ENCODE results near the gene CELSR3.

Gene CELSR3

DNA sequence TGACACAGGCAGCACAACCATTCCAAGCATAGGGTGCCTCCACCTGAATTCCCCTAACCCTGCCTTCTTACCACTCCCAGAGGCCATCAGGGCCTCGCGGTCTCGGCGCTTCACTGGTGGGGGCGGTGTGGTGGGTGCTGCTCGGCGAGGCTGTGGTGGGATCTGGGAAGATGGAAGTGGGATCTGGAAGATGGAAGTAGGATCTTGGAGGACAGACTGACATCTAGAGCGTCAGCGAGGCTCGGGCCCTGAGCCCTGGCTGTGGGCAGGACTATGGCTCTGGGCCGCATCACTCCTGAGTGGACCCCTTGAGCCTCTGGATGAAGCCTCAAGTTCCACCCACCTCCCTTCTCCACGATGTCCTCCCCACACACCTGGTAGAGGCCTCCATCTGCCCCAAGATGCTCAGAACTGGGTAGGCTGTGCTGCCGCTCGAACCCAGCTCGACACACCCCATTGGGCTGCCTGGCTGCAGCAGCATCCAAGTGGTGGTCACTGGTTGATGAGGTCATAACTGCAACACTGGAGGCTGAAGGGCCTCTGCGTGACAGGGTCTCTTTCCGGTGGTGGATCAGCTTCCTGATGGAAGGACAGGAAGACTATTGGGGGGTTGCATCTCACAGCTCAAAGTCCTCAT is 19.4 kb upstream of the CELSR3 start:
- DNase-seq, result no peak
- Histone ChIP-seq H3K36me3 (ENCODE audit: control insufficient read depth, insufficient read depth, low read length) (peaks cover 12% of the 10 kb centered on the region), H3K18ac (ENCODE audit: low read length) (no peak overlapping the region), H3K4ac (ENCODE audit: low read depth, low read length) (no peak overlapping the region), H3K4me2 (ENCODE audit: low read length) (no peak overlapping the region), H3K4me1 (ENCODE audit: control insufficient read depth, low read depth, low read length) (peaks cover 2% of the 10 kb centered on the region), H3K4me3 (ENCODE audit: low read length) (no peak overlapping the region), H3K9ac (ENCODE audit: low read length) (no peak overlapping the region), H3K27ac (ENCODE audit: low read depth, low read length) (no peak overlapping the region), H4K5ac (ENCODE audit: low read length) (no peak overlapping the region), H3K23ac (ENCODE audit: low read length) (no peak overlapping the region), H3K56ac (ENCODE audit: low read length) (no peak overlapping the region), H3K79me2 (ENCODE audit: control insufficient read depth, insufficient read depth, low read length) (peaks cover 2% of the 10 kb centered on the region), H2AK5ac (ENCODE audit: low read length) (no peak overlapping the region), H3K79me1 (ENCODE audit: low read length) (peaks cover 8% of the 10 kb centered on the region), H2BK15ac (replicated peaks; ENCODE audit: low read depth) (no peak overlapping the region), H2BK5ac (ENCODE audit: low read length) (no peak overlapping the region), H4K8ac (ENCODE audit: low read depth, low read length) (no peak overlapping the region), H3K27me3 (ENCODE audit: insufficient read depth, low read length, poor library complexity) (no peaks in the 10 kb centered on the region), H2BK120ac (ENCODE audit: low read depth, low read length) (no peak overlapping the region)
- no CpG with 5 or more reads among the region's 17 CpGs for WGBS (ENCODE audit: extremely low coverage, insufficient coverage, low lambda C conversion rate)

DNA sequence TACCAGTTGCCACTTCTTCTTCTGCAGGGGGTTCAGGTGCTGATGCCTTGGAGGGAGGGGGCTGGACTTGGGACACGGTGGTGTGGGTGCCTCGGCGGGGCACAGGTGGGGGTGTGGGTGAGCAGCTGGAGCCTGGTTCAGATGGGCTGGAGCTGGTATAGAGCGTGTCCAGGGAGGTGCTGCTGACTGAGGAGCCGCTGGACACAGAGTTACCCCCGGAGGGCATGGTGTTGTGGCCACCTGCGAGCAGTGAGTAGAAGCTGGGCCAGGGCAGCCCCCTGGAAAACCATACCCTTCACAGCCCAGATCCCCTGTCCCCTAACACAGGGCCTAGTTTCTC is 18.8 kb upstream of the CELSR3 start:
- H3K79me2 ChIP-seq (ENCODE audit: control insufficient read depth, insufficient read depth, low read length), result peaks cover 2% of the 10 kb centered on the region
- H3K4ac ChIP-seq (ENCODE audit: low read depth, low read length), result no peak overlapping the region
- DNase-seq, result no peak
- peaks cover 2% of the 10 kb centered on the region for H3K4me1 ChIP-seq (ENCODE audit: control insufficient read depth, low read depth, low read length)
- H4K5ac ChIP-seq (ENCODE audit: low read length), result no peak overlapping the region
- H3K27me3 ChIP-seq (ENCODE audit: insufficient read depth, low read length, poor library complexity), result no peaks in the 10 kb centered on the region
- H3K36me3 ChIP-seq (ENCODE audit: control insufficient read depth, insufficient read depth, low read length), result peaks cover 12% of the 10 kb centered on the region
- H2BK120ac ChIP-seq (ENCODE audit: low read depth, low read length), result no peak overlapping the region
- H4K8ac ChIP-seq (ENCODE audit: low read depth, low read length), result no peak overlapping the region
- H3K18ac ChIP-seq (ENCODE audit: low read length), result no peak overlapping the region
- no peak overlapping the region for H2BK15ac ChIP-seq (replicated peaks; ENCODE audit: low read depth)
- H3K4me2 ChIP-seq (ENCODE audit: low read length), result no peak overlapping the region
- H2AK5ac ChIP-seq (ENCODE audit: low read length), result no peak overlapping the region
- H3K23ac ChIP-seq (ENCODE audit: low read length), result no peak overlapping the region
- H3K56ac ChIP-seq (ENCODE audit: low read length), result no peak overlapping the region
- no peak overlapping the region for H2BK5ac ChIP-seq (ENCODE audit: low read length)
- no peak overlapping the region for H3K9ac ChIP-seq (ENCODE audit: low read length)
- no peak overlapping the region for H3K27ac ChIP-seq (ENCODE audit: low read depth, low read length)
- peaks cover 8% of the 10 kb centered on the region for H3K79me1 ChIP-seq (ENCODE audit: low read length)
- WGBS (ENCODE audit: extremely low coverage, insufficient coverage, low lambda C conversion rate), result no CpG with 5 or more reads among the region's 7 CpGs
- H3K4me3 ChIP-seq (ENCODE audit: low read length), result no peak overlapping the region

DNA sequence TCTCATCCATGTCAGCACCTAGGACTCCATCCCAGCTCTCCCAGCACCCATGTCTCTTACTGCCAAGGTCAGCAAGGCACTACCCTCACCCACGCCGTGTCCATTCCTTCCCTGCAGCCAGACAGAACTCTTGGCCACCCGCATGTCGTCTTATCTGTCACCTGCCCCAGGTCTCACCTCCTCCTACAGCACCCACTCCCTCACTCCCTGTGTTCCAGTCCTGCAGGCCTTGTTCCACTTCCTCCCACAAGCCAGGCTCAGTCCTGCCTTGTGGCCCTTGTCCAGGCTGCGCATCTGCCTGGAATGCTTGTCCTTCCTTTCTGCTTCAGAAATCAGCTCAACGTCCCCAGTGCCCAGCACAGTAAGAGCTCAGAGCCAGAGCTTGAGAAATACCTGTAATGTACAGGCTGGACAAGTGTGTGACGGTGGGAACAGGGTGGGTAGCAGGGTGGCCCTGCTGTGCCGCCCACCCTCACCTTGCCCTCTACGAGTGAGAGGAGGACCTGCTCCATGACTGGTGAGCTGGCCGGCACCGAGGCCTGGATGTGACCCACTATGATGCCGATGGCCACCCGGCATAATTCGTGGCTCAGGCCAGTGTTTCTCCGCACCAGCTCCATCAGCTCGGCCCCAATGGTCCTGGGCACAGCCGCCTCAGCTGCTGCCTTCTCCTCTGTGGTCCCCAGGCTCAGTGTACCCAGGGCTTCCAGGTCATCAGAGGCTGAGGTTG is 18.3 kb upstream of the CELSR3 start:
- Histone ChIP-seq H4K8ac (ENCODE audit: low read depth, low read length) (no peak overlapping the region), H3K27me3 (ENCODE audit: insufficient read depth, low read length, poor library complexity) (no peaks in the 10 kb centered on the region), H3K4ac (ENCODE audit: low read depth, low read length) (no peak overlapping the region), H2BK15ac (replicated peaks; ENCODE audit: low read depth) (no peak overlapping the region), H3K4me1 (ENCODE audit: control insufficient read depth, low read depth, low read length) (peaks cover 2% of the 10 kb centered on the region), H3K4me3 (ENCODE audit: low read length) (no peak overlapping the region), H3K4me2 (ENCODE audit: low read length) (no peak overlapping the region), H3K9ac (ENCODE audit: low read length) (no peak overlapping the region), H3K79me2 (ENCODE audit: control insufficient read depth, insufficient read depth, low read length) (peaks cover 2% of the 10 kb centered on the region), H2AK5ac (ENCODE audit: low read length) (no peak overlapping the region), H3K27ac (ENCODE audit: low read depth, low read length) (no peak overlapping the region), H2BK5ac (ENCODE audit: low read length) (no peak overlapping the region), H3K18ac (ENCODE audit: low read length) (no peak overlapping the region), H4K5ac (ENCODE audit: low read length) (no peak overlapping the region), H3K36me3 (ENCODE audit: control insufficient read depth, insufficient read depth, low read length) (peaks cover 12% of the 10 kb centered on the region), H3K56ac (ENCODE audit: low read length) (no peak overlapping the region), H3K79me1 (ENCODE audit: low read length) (peaks cover 8% of the 10 kb centered on the region), H3K23ac (ENCODE audit: low read length) (no peak overlapping the region), H2BK120ac (ENCODE audit: low read depth, low read length) (no peak overlapping the region)
- no CpG with 5 or more reads among the region's 17 CpGs for WGBS (ENCODE audit: extremely low coverage, insufficient coverage, low lambda C conversion rate)
- no peak for DNase-seq

DNA sequence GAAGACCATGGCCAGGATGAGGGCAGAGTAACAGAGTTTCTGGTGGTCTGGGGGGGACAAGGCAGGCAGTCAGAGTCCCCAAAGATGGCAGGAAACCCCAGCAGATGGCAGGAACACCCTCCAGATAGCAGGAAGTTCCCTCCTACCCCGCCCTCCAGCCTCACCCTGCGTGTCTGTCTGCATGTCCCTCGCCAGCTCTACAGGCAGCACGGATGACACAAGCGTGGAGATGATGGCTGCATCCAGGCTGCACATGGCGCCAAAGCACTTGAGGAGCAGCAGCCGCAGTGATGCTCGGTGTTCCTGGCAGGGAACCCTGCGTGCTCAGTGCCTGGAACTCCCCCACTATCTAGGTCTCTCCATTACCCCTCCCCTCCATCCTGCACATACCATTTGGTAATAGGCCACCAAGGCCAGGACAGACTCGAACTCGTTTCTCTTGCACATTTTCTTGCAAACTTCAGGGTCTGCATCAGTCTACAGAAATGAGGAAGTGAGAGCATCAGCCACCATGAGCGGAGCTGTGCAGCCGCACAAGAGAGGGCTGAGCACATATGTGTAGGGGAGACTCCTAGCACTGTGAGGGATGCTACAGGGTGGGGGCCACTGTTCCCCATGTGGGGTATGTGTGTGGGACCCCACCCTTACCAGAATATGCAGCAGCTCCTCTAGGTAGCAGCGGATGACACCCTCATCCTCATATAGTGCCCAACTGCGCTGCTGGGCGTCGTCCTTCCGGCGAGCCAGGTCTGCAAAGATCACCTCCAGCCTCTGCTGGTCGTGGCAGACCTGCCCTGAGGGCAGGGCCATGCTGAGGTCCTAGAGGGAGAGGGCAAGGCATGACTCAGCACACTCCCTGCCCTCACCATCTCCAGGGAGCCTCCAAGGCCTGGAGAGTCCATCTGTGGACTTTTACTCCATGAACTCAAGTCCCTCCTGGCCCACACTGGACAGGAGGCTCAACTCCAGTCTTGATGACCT is 17.0 kb upstream of the CELSR3 start:
- no peak overlapping the region for H3K18ac ChIP-seq (ENCODE audit: low read length)
- H3K79me2 ChIP-seq (ENCODE audit: control insufficient read depth, insufficient read depth, low read length), result peaks cover 2% of the 10 kb centered on the region
- H3K56ac ChIP-seq (ENCODE audit: low read length), result no peak overlapping the region
- peaks cover 12% of the 10 kb centered on the region for H3K36me3 ChIP-seq (ENCODE audit: control insufficient read depth, insufficient read depth, low read length)
- no peak overlapping the region for H3K4me3 ChIP-seq (ENCODE audit: low read length)
- WGBS (ENCODE audit: extremely low coverage, insufficient coverage, low lambda C conversion rate), result no CpG with 5 or more reads among the region's 20 CpGs
- no peak overlapping the region for H4K8ac ChIP-seq (ENCODE audit: low read depth, low read length)
- H2BK5ac ChIP-seq (ENCODE audit: low read length), result no peak overlapping the region
- no peak overlapping the region for H2AK5ac ChIP-seq (ENCODE audit: low read length)
- no peaks in the 10 kb centered on the region for H3K27me3 ChIP-seq (ENCODE audit: insufficient read depth, low read length, poor library complexity)
- no peak overlapping the region for H4K5ac ChIP-seq (ENCODE audit: low read length)
- H3K4ac ChIP-seq (ENCODE audit: low read depth, low read length), result no peak overlapping the region
- H3K27ac ChIP-seq (ENCODE audit: low read depth, low read length), result no peak overlapping the region
- no peak overlapping the region for H3K9ac ChIP-seq (ENCODE audit: low read length)
- no peak overlapping the region for H2BK15ac ChIP-seq (replicated peaks; ENCODE audit: low read depth)
- H3K4me1 ChIP-seq (ENCODE audit: control insufficient read depth, low read depth, low read length), result peaks cover 2% of the 10 kb centered on the region
- H3K79me1 ChIP-seq (ENCODE audit: low read length), result peaks cover 8% of the 10 kb centered on the region
- no peak overlapping the region for H2BK120ac ChIP-seq (ENCODE audit: low read depth, low read length)
- no peak overlapping the region for H3K23ac ChIP-seq (ENCODE audit: low read length)
- DNase-seq, result no peak
- no peak overlapping the region for H3K4me2 ChIP-seq (ENCODE audit: low read length)

DNA sequence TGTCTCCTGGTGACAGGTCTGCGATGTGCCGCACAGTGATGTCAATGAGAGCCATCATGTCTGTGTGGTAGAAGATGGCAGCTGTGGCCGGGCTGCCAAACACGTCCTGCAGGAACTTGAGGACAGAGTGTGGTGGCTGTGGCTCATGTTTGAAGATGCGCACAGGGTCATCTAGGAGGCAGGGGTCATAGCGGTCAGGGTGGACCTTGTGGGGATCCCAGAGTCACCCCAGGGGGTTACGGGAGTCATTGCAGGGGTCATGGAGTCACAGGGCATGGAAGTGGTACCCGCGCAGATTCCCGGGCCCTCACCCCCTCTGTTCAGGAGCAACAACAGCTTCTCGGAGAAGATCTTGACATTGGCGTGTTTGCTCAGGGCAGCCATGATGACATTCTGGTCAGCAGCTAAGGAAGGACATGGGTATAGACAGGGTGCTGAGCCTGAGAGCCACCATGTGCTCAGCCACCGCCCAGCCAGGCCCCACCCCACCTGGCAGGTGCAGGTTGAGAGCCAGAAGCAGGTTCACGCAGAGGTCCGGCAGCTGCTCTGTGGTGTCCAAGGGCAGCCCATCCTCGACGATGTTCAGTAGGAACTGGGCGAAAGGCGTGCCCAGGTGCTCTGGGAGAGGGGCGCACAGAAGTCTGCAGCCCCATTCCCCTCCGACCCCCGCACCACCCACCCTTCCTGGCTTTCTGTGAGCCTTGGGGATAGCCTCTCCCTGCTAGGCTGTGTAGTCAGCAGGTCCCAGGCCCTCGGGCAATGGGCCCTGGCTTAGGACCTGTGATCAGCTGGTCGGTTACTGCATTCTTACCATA is 16.1 kb upstream of the CELSR3 start:
- Histone ChIP-seq H3K23ac (ENCODE audit: low read length) (no peak overlapping the region), H4K5ac (ENCODE audit: low read length) (no peak overlapping the region), H2BK5ac (ENCODE audit: low read length) (no peak overlapping the region), H3K4me3 (ENCODE audit: low read length) (no peak overlapping the region), H3K79me2 (ENCODE audit: control insufficient read depth, insufficient read depth, low read length) (no peaks in the 10 kb centered on the region), H3K27me3 (ENCODE audit: insufficient read depth, low read length, poor library complexity) (no peaks in the 10 kb centered on the region), H3K36me3 (ENCODE audit: control insufficient read depth, insufficient read depth, low read length) (peaks cover 12% of the 10 kb centered on the region), H3K9ac (ENCODE audit: low read length) (no peak overlapping the region), H2BK15ac (replicated peaks; ENCODE audit: low read depth) (no peak overlapping the region), H2AK5ac (ENCODE audit: low read length) (no peak overlapping the region), H3K27ac (ENCODE audit: low read depth, low read length) (no peak overlapping the region), H3K4me2 (ENCODE audit: low read length) (no peak overlapping the region), H3K79me1 (ENCODE audit: low read length) (peaks cover 3% of the 10 kb centered on the region), H3K4me1 (ENCODE audit: control insufficient read depth, low read depth, low read length) (no peaks in the 10 kb centered on the region), H3K4ac (ENCODE audit: low read depth, low read length) (no peak overlapping the region), H4K8ac (ENCODE audit: low read depth, low read length) (no peak overlapping the region), H3K56ac (ENCODE audit: low read length) (no peak overlapping the region), H2BK120ac (ENCODE audit: low read depth, low read length) (no peak overlapping the region), H3K18ac (ENCODE audit: low read length) (no peak overlapping the region)
- no CpG with 5 or more reads among the region's 24 CpGs for WGBS (ENCODE audit: extremely low coverage, insufficient coverage, low lambda C conversion rate)
- no peak for DNase-seq

All from mesendoderm (in vitro differentiated cells).